IMR-90 (cell line): Measurements from ENCODE around the gene ZNF763. TPM values are rescaled to one million over a fixed set of nuclear protein-coding genes. Genes with fewer than 3 reads are reported as not detected.
A peak's percentile ranks its signal among the peaks of the same experiment; 100 is the strongest.

Experiments
- ATAC-seq: fragments of 200-7000 bp; cut with Tn5 transposase; 2 replicates; pipeline ENCODE4 v1.9.1; 2020; ENCODE audit warnings: low read depth, mild to moderate bottlenecking, moderate library complexity
- BruUV-seq: library from RNA; stranded (reverse); fragments of 400-500 nt; replicated peaks from 2 replicates; lab custom pipeline; 2021; lab: Mats Ljungman, UMichigan
- CTCF ChIA-PET: fragments of 300-600 bp; formaldehyde crosslinking; extraction: SDS; loops from one replicate; lab custom pipeline; 2021; ENCODE audit warnings: antibody characterized with exemption; lab: Yijun Ruan, JAX
- POLR2A ChIA-PET: fragments of 300-600 bp; sonication (Branson Sonifier 250); formaldehyde crosslinking; loops from one replicate; lab custom pipeline; 2022; ENCODE audit warnings: antibody characterized with exemption; ENCODE audit not compliant: unreplicated experiment; lab: Charles Lee
- DNase-seq: peaks from one replicate; pipeline ENCODE4 v3.0.0; 2013
- H2AFZ ChIP-seq: replicated peaks from 2 replicates; pipeline ENCODE3; 2013; ENCODE audit warnings: low read length, mild to moderate bottlenecking; ENCODE audit not compliant: poor library complexity
- H2AK5ac ChIP-seq: 2 replicates; pipeline ENCODE4 v1.6.1; 2013; ENCODE audit warnings: low read depth, low read length, inconsistent platforms
- H2AK9ac ChIP-seq: replicated peaks from 2 replicates; pipeline ENCODE3; 2013; ENCODE audit warnings: mild to moderate bottlenecking, low read depth, low read length, moderate library complexity; ENCODE audit not compliant: poor library complexity
- H2BK120ac ChIP-seq: 2 replicates; pipeline ENCODE4 v1.6.1; 2013; ENCODE audit warnings: low read depth, low read length, inconsistent platforms
- H2BK15ac ChIP-seq: 3 replicates; pipeline ENCODE4 v1.6.1; 2013; ENCODE audit warnings: low read depth, low read length, inconsistent platforms
- H2BK20ac ChIP-seq: 2 replicates; pipeline ENCODE4 v1.6.1; 2013; ENCODE audit warnings: low read depth, mild to moderate bottlenecking, inconsistent platforms, low read length, moderate library complexity
- H2BK5ac ChIP-seq: 2 replicates; pipeline ENCODE4 v1.6.1; 2013; ENCODE audit warnings: mild to moderate bottlenecking, low read depth, low read length, inconsistent platforms; ENCODE audit not compliant: poor library complexity, severe bottlenecking
- H3K14ac ChIP-seq: replicated peaks from 2 replicates; pipeline ENCODE4 v1.6.1; 2013; ENCODE audit warnings: low read depth, low read length, inconsistent platforms
- H3K18ac ChIP-seq: 2 replicates; pipeline ENCODE4 v1.6.1; 2013; ENCODE audit warnings: low read depth, low read length, control low read depth
- H3K23ac ChIP-seq: 2 replicates; pipeline ENCODE4 v1.6.1; 2013; ENCODE audit warnings: low read depth, low read length, inconsistent platforms
- H3K27ac ChIP-seq: 2 replicates; pipeline ENCODE4 v1.5.1; 2013; ENCODE audit warnings: mild to moderate bottlenecking, control low read depth, low read length; ENCODE audit not compliant: insufficient read depth
- H3K27me3 ChIP-seq: 2 replicates; pipeline ENCODE4 v1.6.1; 2013; ENCODE audit warnings: low read length; ENCODE audit not compliant: control insufficient read depth, insufficient read depth
- H3K36me3 ChIP-seq: 2 replicates; pipeline ENCODE4 v1.6.1; 2013; ENCODE audit warnings: low read length, mixed read lengths; ENCODE audit not compliant: control insufficient read depth, insufficient read depth
- H3K4ac ChIP-seq: 2 replicates; pipeline ENCODE4 v1.6.1; 2013; ENCODE audit warnings: low read depth, low read length, inconsistent platforms
- H3K4me1 ChIP-seq: 2 replicates; pipeline ENCODE4 v1.6.1; 2013; ENCODE audit warnings: low read length, mixed read lengths; ENCODE audit not compliant: control insufficient read depth, insufficient read depth
- H3K4me2 ChIP-seq: 2 replicates; pipeline ENCODE4 v1.6.1; 2013; ENCODE audit warnings: low read depth, mild to moderate bottlenecking, control low read depth, low read length, moderate library complexity
- H3K4me3 ChIP-seq: 2 replicates; pipeline ENCODE4 v1.5.1; 2013; ENCODE audit warnings: low read depth, mild to moderate bottlenecking, control low read depth, low read length, moderate library complexity; ENCODE audit not compliant: insufficient read depth
- H3K56ac ChIP-seq: 2 replicates; pipeline ENCODE4 v1.6.1; 2013; ENCODE audit warnings: low read length, inconsistent platforms; ENCODE audit not compliant: insufficient read depth; ENCODE audit errors: extremely low read depth
- H3K79me1 ChIP-seq, 2 experiments: 2 replicates each; pipeline ENCODE4 v1.6.1; 2013; ENCODE audit warnings: low read length in 2 of 2, inconsistent platforms in 1 of 2, low read depth in 1 of 2
- H3K9ac ChIP-seq: 2 replicates; pipeline ENCODE4 v1.6.1; 2013; ENCODE audit warnings: low read depth, low read length, control low read depth
- H3K9me1 ChIP-seq: 2 replicates; pipeline ENCODE4 v1.6.1; 2013; ENCODE audit warnings: low read length, inconsistent platforms; ENCODE audit not compliant: insufficient read depth
- H3K9me3 ChIP-seq: 2 replicates; pipeline ENCODE4 v1.6.1; 2013; ENCODE audit warnings: low read length; ENCODE audit not compliant: control insufficient read depth, insufficient read depth
- H4K20me1 ChIP-seq: 2 replicates; pipeline ENCODE4 v1.6.1; 2013; ENCODE audit warnings: low read length, inconsistent platforms; ENCODE audit not compliant: insufficient read depth
- H4K5ac ChIP-seq: 2 replicates; pipeline ENCODE4 v1.6.1; 2013; ENCODE audit warnings: mild to moderate bottlenecking, low read depth, low read length, control low read depth
- H4K8ac ChIP-seq, 2 experiments: 2 replicates each; pipeline ENCODE4 v1.6.1; 2013; ENCODE audit warnings: low read depth in 2 of 2, low read length in 2 of 2, control low read depth in 1 of 2, inconsistent platforms in 1 of 2
- H4K91ac ChIP-seq: 2 replicates; pipeline ENCODE4 v1.6.1; 2013; ENCODE audit warnings: low read depth, low read length, inconsistent platforms; ENCODE audit not compliant: insufficient read depth
- FOS ChIP-seq: fragments of 150-350 bp; IDR thresholded peaks from 2 replicates; pipeline ENCODE4 v1.6.1; 2016; ENCODE audit warnings: low read depth, low read length
- POLR2A ChIP-seq: IDR thresholded peaks from 2 replicates; pipeline ENCODE4 v1.6.1; 2012; ENCODE audit warnings: mild to moderate bottlenecking, low read depth, low read length
- WGBS, 2 experiments: methylation state at CpG; one replicate each; pipeline versions ENCODE4 v1.1.5 to v1.1.7; 2013; ENCODE audit warnings: missing lambda C conversion rate in 2 of 2; ENCODE audit not compliant: insufficient read length in 1 of 2; ENCODE audit errors: extremely low coverage in 2 of 2; 5-methylcytosine and 5-hydroxymethylcytosine counted together
- dilution Hi-C: fragments of 300-500 bp; cut with HindIII; formaldehyde crosslinking; loops from one replicate; pipeline ENCODE4 v1.14.3; 2018; ENCODE audit warnings: low sequenced_read_pairs; ENCODE audit not compliant: unreplicated experiment
- in situ Hi-C: fragments of 300-500 bp; cut with MboI; formaldehyde crosslinking; loops from 3 replicates; pipeline ENCODE4 v1.14.3; 2019; ENCODE audit warnings: low sequenced_read_pairs, inconsistent platforms, mixed read lengths
- intact Hi-C: fragments of 100-400 bp; cut with micrococcal nuclease; formaldehyde crosslinking; loops from 2 replicates; pipeline ENCODE4 v1.10.0; 2022
- polyA plus RNA-seq, 3 experiments: library from polyadenylated mRNA; depleted of rRNA; stranded (reverse); fragments of >200 nt; gene quantifications; 2 replicates each; pipeline ENCODE4 v1.2.3, GENCODE V29; 2012; ENCODE audit warnings: low replicate concordance in 1 of 3
- total RNA-seq: library from RNA; depleted of rRNA; stranded (reverse); fragments of >200 nt; gene quantifications from 2 replicates; pipeline ENCODE4 v1.2.3, GENCODE V29; 2012

The ZNF763 gene
- total and polyA plus RNA-seq, 2 of the 4 experiments (the other 2 are of a cell fraction), result 0.90 to 0.94 TPM

GRCh38 chr19:12000152-12000981 lies 35.5 kb downstream of the ZNF763 start:
- peak; percentile 43 for DNase-seq
- ChIA-PET POLR2A (no interaction called here), CTCF (no interaction called here)
- in situ Hi-C loops, result no loop called here
- H2BK120ac ChIP-seq, result no peak overlapping the region
- no peak overlapping the region for H2BK20ac ChIP-seq
- peaks cover 7% of the 10 kb centered on the region; the same call in 1 of the 2 replicates for H3K36me3 ChIP-seq
- H3K14ac ChIP-seq, result no peak overlapping the region
- no peak overlapping the region for H3K23ac ChIP-seq
- H3K56ac ChIP-seq, result no peak overlapping the region
- no peak overlapping the region for H2AFZ ChIP-seq
- H2BK5ac ChIP-seq, result peak overlapping the region; percentile 8
- peaks cover 5% of the 10 kb centered on the region; the same call in 1 of the 2 replicates for H4K20me1 ChIP-seq
- 60% methylated on average over 2 of the region's 9 CpGs; no CpG with 5 or more reads in 1 of the 2 experiments for WGBS, 2 experiments
- peak; percentile 35 for ATAC-seq
- no peak overlapping the region for H3K18ac ChIP-seq
- H4K8ac ChIP-seq, result no peak overlapping the region
- no peak overlapping the region for H3K4ac ChIP-seq
- TF ChIP-seq POLR2A (no peak), FOS (peak; percentile 78)
- dilution Hi-C loops, result no loop called here
- no peak overlapping the region for H4K5ac ChIP-seq
- no peak overlapping the region for H2AK5ac ChIP-seq
- H4K91ac ChIP-seq, result no peak overlapping the region
- H3K9ac ChIP-seq, result no peak overlapping the region
- no TSS peak for BruUV-seq
- H3K9me3 ChIP-seq, result no peaks in the 10 kb centered on the region
- H2AK9ac ChIP-seq, result no peak overlapping the region
- H3K27ac ChIP-seq, result no peak overlapping the region
- no peaks in the 10 kb centered on the region for H3K27me3 ChIP-seq
- intact Hi-C loops, result no loop called here
- no peak overlapping the region for H2BK15ac ChIP-seq
- no peak overlapping the region for H3K4me3 ChIP-seq
- peak overlapping the region; percentile 63; the same call in 1 of the 2 replicates for H3K4me2 ChIP-seq
- peaks cover 16 to 21% of the 10 kb centered on the region in 2 experiments for H3K79me1 ChIP-seq
- H3K4me1 ChIP-seq, result peaks cover 3% of the 10 kb centered on the region
- H3K9me1 ChIP-seq, result no peaks in the 10 kb centered on the region
